Osteoblast (primary cell): Measurements from ENCODE around the gene PRR5L. TPM values are rescaled to one million over a fixed set of nuclear protein-coding genes. Genes with fewer than 3 reads are reported as not detected.

ENCODE experiments used
- DNase-seq: peaks from one replicate; pipeline ENCODE4 v3.0.0; 2011; ENCODE audit warnings: low spot score, mixed read lengths; ENCODE audit not compliant: insufficient read length; ENCODE audit errors: missing footprints
- H2AFZ ChIP-seq: 2 replicates; pipeline ENCODE4 v1.6.0; 2011; ENCODE audit warnings: mild to moderate bottlenecking, low read length
- H3K27ac ChIP-seq: 2 replicates; pipeline ENCODE4 v1.5.1; 2011; ENCODE audit warnings: mild to moderate bottlenecking, low read depth, low read length, moderate library complexity
- H3K27me3 ChIP-seq: 2 replicates; pipeline ENCODE4 v1.6.0; 2012; ENCODE audit warnings: mild to moderate bottlenecking, control low read depth, inconsistent platforms, low read length, moderate library complexity; ENCODE audit not compliant: insufficient read depth
- H3K36me3 ChIP-seq: 2 replicates; pipeline ENCODE4 v1.5.1; 2011; ENCODE audit warnings: mild to moderate bottlenecking, low read length, control low read depth, moderate library complexity; ENCODE audit not compliant: insufficient read depth
- H3K4me1 ChIP-seq: 2 replicates; pipeline ENCODE4 v1.5.1; 2011; ENCODE audit warnings: mild to moderate bottlenecking, low read length, control low read depth, moderate library complexity; ENCODE audit not compliant: insufficient read depth
- H3K4me2 ChIP-seq: 2 replicates; pipeline ENCODE4 v1.6.0; 2011; ENCODE audit warnings: mild to moderate bottlenecking, low read length; ENCODE audit not compliant: insufficient read depth
- H3K4me3 ChIP-seq: fragments of 200-600 bp; sonication (generic); 3 replicates; pipeline ENCODE4 v1.5.1; 2012; ENCODE audit warnings: mild to moderate bottlenecking, low read length, inconsistent platforms; ENCODE audit not compliant: insufficient read depth
- H3K79me2 ChIP-seq: 2 replicates; pipeline ENCODE4 v1.6.0; 2012; ENCODE audit warnings: mild to moderate bottlenecking, low read length, control low read depth, inconsistent platforms; ENCODE audit not compliant: insufficient read depth
- H3K9me3 ChIP-seq: 2 replicates; pipeline ENCODE4 v1.5.1; 2011; ENCODE audit warnings: low read depth, low read length, control low read depth
- H4K20me1 ChIP-seq: 2 replicates; pipeline ENCODE4 v1.6.0; 2012; ENCODE audit warnings: mild to moderate bottlenecking, low read length, control low read depth; ENCODE audit not compliant: insufficient read depth
- CTCF ChIP-seq: IDR thresholded peaks from 2 replicates; pipeline ENCODE4 v1.5.1; 2011; ENCODE audit warnings: mild to moderate bottlenecking, low read depth, low read length, moderate library complexity; ENCODE audit errors: extremely low read depth
- total RNA-seq: library from RNA; depleted of rRNA; stranded (reverse); fragments of >200 nt; gene quantifications from 2 replicates; pipeline ENCODE4 v1.2.3, GENCODE V29; 2012

Gene PRR5L
- total RNA-seq, 1 donor, result 9.8 TPM

GRCh38 chr11:36346562-36347383 is 50.7 kb downstream of the PRR5L start:
- DNase-seq, result no peak
- no peak overlapping the region for H3K4me2 ChIP-seq
- H3K27me3 ChIP-seq, result peaks cover 12% of the 10 kb centered on the region
- H3K27ac ChIP-seq, result no peak overlapping the region
- no peak overlapping the region for H2AFZ ChIP-seq
- no peaks in the 10 kb centered on the region for H3K9me3 ChIP-seq
- H3K36me3 ChIP-seq, result no peaks in the 10 kb centered on the region
- H3K79me2 ChIP-seq, result no peaks in the 10 kb centered on the region
- H3K4me3 ChIP-seq, result no peak overlapping the region
- H3K4me1 ChIP-seq, result no peaks in the 10 kb centered on the region
- no peak for TF ChIP-seq CTCF
- H4K20me1 ChIP-seq, result no peaks in the 10 kb centered on the region

GRCh38 chr11:36347384-36347906 is 51.4 kb downstream of the PRR5L start:
- Histone ChIP-seq H2AFZ (no peak overlapping the region), H3K4me1 (no peaks in the 10 kb centered on the region), H3K4me2 (no peak overlapping the region), H3K79me2 (no peaks in the 10 kb centered on the region), H3K27ac (no peak overlapping the region), H3K27me3 (peaks cover 10% of the 10 kb centered on the region), H4K20me1 (no peaks in the 10 kb centered on the region), H3K36me3 (no peaks in the 10 kb centered on the region), H3K9me3 (no peaks in the 10 kb centered on the region), H3K4me3 (no peak overlapping the region)
- no peak for TF ChIP-seq CTCF
- no peak for DNase-seq

GRCh38 chr11:36349351-36350136 is 53.5 kb downstream of the PRR5L start:
- TF ChIP-seq CTCF, result no peak
- Histone ChIP-seq H3K27me3 (peaks cover 6% of the 10 kb centered on the region), H3K27ac (no peak overlapping the region), H2AFZ (peak overlapping the region; percentile 47), H3K36me3 (no peaks in the 10 kb centered on the region), H4K20me1 (no peaks in the 10 kb centered on the region), H3K4me2 (no peak overlapping the region), H3K4me1 (peaks cover 7% of the 10 kb centered on the region), H3K4me3 (no peak overlapping the region), H3K9me3 (no peaks in the 10 kb centered on the region), H3K79me2 (no peaks in the 10 kb centered on the region)
- no peak for DNase-seq

- Histone ChIP-seq H3K79me2 (no peaks in the 10 kb centered on the region), H4K20me1 (no peaks in the 10 kb centered on the region), H3K4me3 (no peak overlapping the region), H3K36me3 (no peaks in the 10 kb centered on the region), H3K27ac (no peak overlapping the region), H3K4me1 (peaks cover 9% of the 10 kb centered on the region), H3K27me3 (peaks cover 2% of the 10 kb centered on the region), H3K4me2 (no peak overlapping the region), H3K9me3 (no peaks in the 10 kb centered on the region), H2AFZ (no peak overlapping the region)
- no peak for TF ChIP-seq CTCF
- DNase-seq, result no peak
These were observed 54.0 kb downstream of the PRR5L start for GRCh38 chr11:36350137-36350513.
